ENCODE data around the gene IFNA14. TPM values are rescaled to one million over a fixed set of nuclear protein-coding genes. Genes with fewer than 3 reads are reported as not detected.
"Not testable (repeated sequence)": the region's sequence is repeated elsewhere in the genome, so short reads cannot be mapped to it uniquely, and the experiment has no call there.

Gene IFNA14
- total RNA-seq, 4 donors from 2014 or later: not detected

DNA sequence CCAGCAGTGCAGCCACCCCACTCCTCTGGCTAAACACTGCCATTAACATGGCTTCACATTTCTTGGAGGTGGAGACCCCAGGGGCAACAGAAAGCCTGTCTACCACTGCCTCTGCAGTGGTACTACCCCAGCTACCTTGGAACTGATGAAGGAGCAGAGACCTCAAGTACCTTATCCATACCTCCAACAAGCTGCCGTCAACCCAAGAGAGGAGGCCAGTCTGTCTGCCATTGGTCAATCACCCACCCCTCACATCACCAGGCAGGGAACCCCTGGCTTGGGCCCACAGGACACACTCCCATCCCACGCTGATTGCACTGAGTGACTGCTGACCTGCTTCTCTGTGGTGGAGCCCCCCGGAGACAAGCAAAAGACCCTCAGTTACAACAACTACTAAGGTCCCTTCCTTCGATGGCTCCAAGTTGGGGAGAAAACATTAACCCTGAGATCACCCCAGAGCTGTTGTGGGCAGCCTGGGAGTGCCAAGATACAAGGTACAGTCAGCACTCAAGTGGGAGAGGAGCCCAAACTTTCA lies 5.6 kb downstream of the IFNA14 start:
- TF ChIP-seq, protein P1, sequence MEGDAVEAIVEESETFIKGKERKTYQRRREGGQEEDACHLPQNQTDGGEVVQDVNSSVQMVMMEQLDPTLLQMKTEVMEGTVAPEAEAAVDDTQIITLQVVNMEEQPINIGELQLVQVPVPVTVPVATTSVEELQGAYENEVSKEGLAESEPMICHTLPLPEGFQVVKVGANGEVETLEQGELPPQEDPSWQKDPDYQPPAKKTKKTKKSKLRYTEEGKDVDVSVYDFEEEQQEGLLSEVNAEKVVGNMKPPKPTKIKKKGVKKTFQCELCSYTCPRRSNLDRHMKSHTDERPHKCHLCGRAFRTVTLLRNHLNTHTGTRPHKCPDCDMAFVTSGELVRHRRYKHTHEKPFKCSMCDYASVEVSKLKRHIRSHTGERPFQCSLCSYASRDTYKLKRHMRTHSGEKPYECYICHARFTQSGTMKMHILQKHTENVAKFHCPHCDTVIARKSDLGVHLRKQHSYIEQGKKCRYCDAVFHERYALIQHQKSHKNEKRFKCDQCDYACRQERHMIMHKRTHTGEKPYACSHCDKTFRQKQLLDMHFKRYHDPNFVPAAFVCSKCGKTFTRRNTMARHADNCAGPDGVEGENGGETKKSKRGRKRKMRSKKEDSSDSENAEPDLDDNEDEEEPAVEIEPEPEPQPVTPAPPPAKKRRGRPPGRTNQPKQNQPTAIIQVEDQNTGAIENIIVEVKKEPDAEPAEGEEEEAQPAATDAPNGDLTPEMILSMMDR (IDR thresholded peaks at IDR 0.05): no peak
- TF ChIP-seq EP300 (IDR thresholded peaks at IDR 0.05; ENCODE audit: low read depth) (no peak), POLR2AphosphoS5 (IDR thresholded peaks at IDR 0.05) (no peak), POLR2A (IDR thresholded peaks at IDR 0.05) (no peak)
- Histone ChIP-seq H3K36me3 (no peaks in the 10 kb centered on the region), H3K27me3 (no peaks in the 10 kb centered on the region), H3K9me3 (no peaks in the 10 kb centered on the region), H3K27ac (no peak overlapping the region), H3K4me1 (no peaks in the 10 kb centered on the region), H3K4me3 (no peak overlapping the region)
- in situ Hi-C loops (cut with MboI; ENCODE audit: low pct_ligation_motif_present in 1 of 4, low pct_unique_long_range_greater_than_20kb in 1 of 4, low sequenced_read_pairs in 3 of 4): loop anchor here in 2 of 4 donors (25.0 kb wide), 1 partner anchor 553 kb away; no protein-coding TSS in a partner anchor
- 60 to 76% methylated on average over 1 to 4 of the region's 4 CpGs for WGBS, 2 donors (ENCODE audit: low coverage in 1 of 2)
- DNase-seq: no peak
- intact Hi-C loops (cut with DNase I; ENCODE audit: low total_unique reads): no loop called here

DNA sequence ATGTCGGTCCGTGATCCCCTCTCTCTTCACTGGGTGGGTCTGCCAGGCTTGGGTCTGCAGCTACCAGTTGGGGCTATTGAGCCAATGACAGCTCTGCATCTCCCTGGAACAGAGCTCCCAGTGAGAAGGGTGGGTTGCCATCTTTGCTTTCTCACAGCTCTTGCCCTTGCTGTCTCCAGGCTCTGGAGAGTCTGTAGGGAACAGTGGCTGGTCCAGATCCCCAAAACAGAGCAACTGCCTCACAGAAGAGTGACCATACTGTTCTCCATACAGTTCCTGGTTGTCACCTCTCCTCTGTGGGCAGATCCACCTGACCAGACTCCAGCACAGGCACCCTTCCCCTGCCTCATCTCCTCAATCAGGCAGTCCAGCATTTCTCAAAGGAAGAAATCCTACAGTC lies 6.5 kb downstream of the IFNA14 start:
- TF ChIP-seq EP300 (IDR thresholded peaks at IDR 0.05; ENCODE audit: low read depth): no peak
- TF ChIP-seq, protein P1 (IDR thresholded peaks at IDR 0.05): no peak
- TF ChIP-seq POLR2AphosphoS5 (IDR thresholded peaks at IDR 0.05): no peak
- no peak for TF ChIP-seq POLR2A (IDR thresholded peaks at IDR 0.05)
- H3K4me3 ChIP-seq: no peak overlapping the region
- intact Hi-C loops (cut with DNase I; ENCODE audit: low total_unique reads) (no loop called here), in situ Hi-C loops (cut with MboI; ENCODE audit: low pct_ligation_motif_present in 1 of 4, low pct_unique_long_range_greater_than_20kb in 1 of 4, low sequenced_read_pairs in 3 of 4) (loop anchor here in 2 of 4 donors (25.0 kb wide), 1 partner anchor 554 kb away; no protein-coding TSS in a partner anchor)
- DNase-seq: no peak
- no peaks in the 10 kb centered on the region for H3K4me1 ChIP-seq
- WGBS, 2 donors (ENCODE audit: low coverage in 1 of 2): 94% methylated on average over 2 of the region's 2 CpGs; no CpG with 5 or more reads in 1 of the 2 donors
- no peaks in the 10 kb centered on the region for H3K9me3 ChIP-seq
- no peaks in the 10 kb centered on the region for H3K27me3 ChIP-seq
- no peak overlapping the region for H3K27ac ChIP-seq
- no peaks in the 10 kb centered on the region for H3K36me3 ChIP-seq

DNA sequence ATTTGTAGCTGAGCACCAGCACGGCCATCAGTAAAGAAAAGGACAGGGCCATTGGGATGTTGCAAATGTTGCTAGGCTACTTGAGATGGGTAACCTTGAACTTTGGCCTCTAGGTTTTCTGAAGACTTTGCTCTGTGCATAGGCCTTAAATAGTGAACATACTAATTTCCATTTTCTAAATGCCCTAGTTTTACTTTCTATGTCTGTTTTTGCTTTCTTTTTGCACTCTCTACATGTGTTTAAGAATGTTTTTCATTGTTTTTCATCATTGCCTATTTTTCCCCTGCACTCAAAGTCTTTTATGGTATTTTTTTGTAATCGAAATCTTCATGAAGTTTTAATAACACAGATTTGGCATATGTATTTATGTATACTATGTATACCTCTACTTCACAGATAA lies 11.7 kb downstream of the IFNA14 start, which contains the start of gene IFNA17:
Gene IFNA17 (minus strand): TSS at position 101 of the 400 bp plus-strand sequence. CDS start 49 bp downstream, at position 52.
- intact Hi-C loops (cut with DNase I; ENCODE audit: low total_unique reads) (no loop called here), in situ Hi-C loops (cut with MboI; ENCODE audit: low pct_ligation_motif_present in 1 of 4, low pct_unique_long_range_greater_than_20kb in 1 of 4, low sequenced_read_pairs in 3 of 4) (loop anchor here in 2 of 4 donors (25.0 kb wide), 1 partner anchor 559 kb away; no protein-coding TSS in a partner anchor)
- Histone ChIP-seq H3K4me3 (no peak within 1 kb of the TSS), H3K27ac (no peak within 1 kb of the TSS), H3K4me1 (no peaks in the 10 kb centered on the region), H3K36me3 (no peaks in the 10 kb centered on the region), H3K27me3 (no peaks in the 10 kb centered on the region), H3K9me3 (no peaks in the 10 kb centered on the region)
- TF ChIP-seq EP300 (IDR thresholded peaks at IDR 0.05; ENCODE audit: low read depth): no peak
- no peak for TF ChIP-seq POLR2A (IDR thresholded peaks at IDR 0.05)
- TF ChIP-seq, protein P1 (IDR thresholded peaks at IDR 0.05): no peak
- 77 to 83% methylated on average over 1 to 2 of the region's 2 CpGs for WGBS, 2 donors (ENCODE audit: low coverage in 1 of 2)
- no peak for DNase-seq

DNA sequence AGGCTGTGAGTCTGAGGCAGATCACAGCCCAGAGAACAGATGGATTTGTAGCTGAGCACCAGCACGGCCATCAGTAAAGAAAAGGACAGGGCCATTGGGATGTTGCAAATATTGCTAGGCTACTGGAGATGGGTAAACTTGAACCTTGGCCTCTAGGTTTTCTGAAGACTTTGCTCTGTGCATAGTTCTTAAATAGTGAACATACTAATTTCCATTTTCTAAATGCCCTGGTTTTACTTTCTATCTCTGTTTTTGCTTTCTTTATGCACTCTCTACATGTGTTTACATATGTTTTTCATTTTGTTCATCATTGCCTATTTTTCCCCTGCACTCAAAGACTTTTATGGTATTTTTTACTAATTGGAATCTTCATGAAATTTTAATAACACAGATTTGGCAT lies 22.6 kb downstream of the IFNA14 start, which contains the start of gene IFNA16:
Gene IFNA16 (minus strand): TSS at position 101 of the 400 bp plus-strand sequence. CDS start 6 bp downstream, at position 95.
- H3K4me3 ChIP-seq; H3K4me1 ChIP-seq; H3K27ac ChIP-seq; DNase-seq; H3K9me3 ChIP-seq; in situ Hi-C loops (cut with MboI; ENCODE audit: low pct_ligation_motif_present in 1 of 4, low pct_unique_long_range_greater_than_20kb in 1 of 4, low sequenced_read_pairs in 3 of 4); H3K36me3 ChIP-seq; H3K27me3 ChIP-seq; intact Hi-C loops (cut with DNase I; ENCODE audit: low total_unique reads): not testable (repeated sequence)
- 67% methylated on average over 1 of the region's 1 CpG; no CpG with 5 or more reads in 1 of the 2 donors for WGBS, 2 donors (ENCODE audit: low coverage in 1 of 2)
